HG02610 (cell line): ENCODE measurements around the gene PSMB7.

Source experiments
- ATAC-seq: cut with Tn5 transposase; IDR thresholded peaks from one replicate; pipeline ENCODE4 v1.9.1; 2021; ENCODE audit warnings: mild to moderate bottlenecking, moderate library complexity; ENCODE audit not compliant: unreplicated experiment

PSMB7 gene

GRCh38 chr9:124346347-124347163 lies 68.7 kb downstream of the PSMB7 start:
- no peak for ATAC-seq

DNA sequence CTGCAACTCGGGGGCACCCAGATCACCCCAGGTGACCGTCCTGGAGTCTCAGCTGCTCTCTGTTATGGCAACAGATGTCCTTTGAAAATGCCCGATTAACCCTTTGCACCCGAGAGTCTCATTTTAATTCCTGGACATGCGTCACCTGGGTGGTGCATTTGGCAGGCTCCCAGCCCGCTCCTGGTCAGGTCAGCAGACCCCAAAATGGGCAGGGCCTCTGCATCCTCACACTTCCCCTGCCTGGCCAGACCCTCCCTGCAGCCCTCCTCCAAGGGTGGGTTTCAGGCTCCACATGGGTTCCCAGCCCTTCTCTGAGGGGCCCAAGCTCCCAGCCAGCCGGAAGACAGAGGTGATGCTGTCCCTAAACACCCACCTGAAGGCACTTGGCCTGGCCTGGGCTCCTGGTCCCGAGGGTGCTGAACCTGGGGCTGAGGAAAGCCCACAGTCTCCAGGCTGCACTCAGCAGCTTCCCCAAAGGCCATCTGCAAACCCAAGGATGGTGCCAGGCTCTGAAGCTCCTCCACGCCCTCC lies 69.4 kb downstream of the PSMB7 start:
- no peak for ATAC-seq

- ATAC-seq: no peak
These were observed 70.2 kb downstream of the PSMB7 start for GRCh38 chr9:124345063-124345462.

DNA sequence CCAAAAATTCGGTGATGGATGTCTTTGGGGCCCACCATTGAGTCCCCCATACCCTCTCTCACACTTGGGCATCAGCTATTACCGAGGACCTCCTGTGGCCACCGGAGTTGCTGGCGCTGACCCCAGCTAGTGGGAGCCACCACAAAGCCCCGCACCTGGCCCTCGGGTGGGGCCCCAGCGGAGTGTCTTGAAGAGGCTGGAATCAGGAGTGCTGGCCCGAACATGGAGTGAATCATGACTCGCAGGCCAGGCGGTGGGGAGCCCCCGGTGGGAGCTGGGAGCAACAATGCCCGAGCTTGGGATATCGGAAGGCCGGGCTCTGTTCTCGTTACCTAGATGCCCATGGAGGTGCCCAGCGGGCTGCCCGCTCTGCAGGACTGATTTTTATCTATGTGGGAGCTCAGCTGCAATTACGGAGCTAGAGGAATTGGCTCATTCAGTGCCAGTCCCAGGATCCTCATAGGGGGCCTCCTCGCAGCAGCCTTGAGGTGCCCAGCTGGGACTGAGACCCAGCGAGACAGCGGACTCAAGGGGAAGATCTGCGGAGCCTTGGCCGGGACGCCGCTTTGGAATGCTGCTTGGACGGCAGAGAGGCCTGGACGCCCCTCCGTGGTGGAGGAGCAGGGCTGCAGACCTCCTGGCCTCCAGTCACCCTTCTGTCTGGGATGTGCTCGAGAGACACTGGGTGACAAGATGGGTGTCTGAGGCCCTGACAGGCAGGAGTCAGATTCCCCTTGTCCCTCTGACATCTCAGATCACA lies 70.8 kb downstream of the PSMB7 start:
- no peak for ATAC-seq

GRCh38 chr9:124343533-124344290 lies 71.5 kb downstream of the PSMB7 start:
- ATAC-seq: no peak

- no peak for ATAC-seq
These were observed 72.3 kb downstream of the PSMB7 start for GRCh38 chr9:124342776-124343485.

GRCh38 chr9:124342402-124342775 lies 72.9 kb downstream of the PSMB7 start:
- no peak for ATAC-seq

GRCh38 chr9:124341455-124342170 lies 73.6 kb downstream of the PSMB7 start:
- no peak for ATAC-seq

GRCh38 chr9:124340219-124341069 lies 74.8 kb downstream of the PSMB7 start:
- ATAC-seq: no peak

DNA sequence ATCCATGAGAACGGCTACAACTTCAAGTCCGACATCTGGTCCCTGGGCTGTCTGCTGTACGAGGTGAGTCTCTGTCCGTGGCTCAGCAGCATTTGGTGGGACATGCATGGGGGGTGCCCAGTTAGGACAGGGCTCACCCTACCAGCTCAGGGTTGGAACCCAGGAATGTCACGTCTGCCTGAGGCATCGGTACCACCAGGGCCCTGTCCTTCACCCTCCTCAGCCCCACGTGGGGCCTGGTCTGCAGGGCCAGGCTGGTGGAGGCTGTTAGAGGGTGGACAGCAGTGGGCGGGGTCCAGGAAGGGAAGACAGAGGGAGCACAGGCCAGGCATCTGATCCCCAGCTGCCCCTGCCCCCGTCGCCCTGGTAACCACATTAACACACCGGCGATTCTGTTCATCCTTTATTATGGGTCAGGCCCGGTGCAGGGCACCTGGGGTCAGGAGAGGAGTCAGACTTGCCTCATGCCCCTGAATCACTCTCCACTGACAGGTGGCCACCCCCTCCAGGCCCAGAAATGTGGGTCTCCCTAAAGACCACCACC lies 75.6 kb downstream of the PSMB7 start:
- no peak for ATAC-seq

DNA sequence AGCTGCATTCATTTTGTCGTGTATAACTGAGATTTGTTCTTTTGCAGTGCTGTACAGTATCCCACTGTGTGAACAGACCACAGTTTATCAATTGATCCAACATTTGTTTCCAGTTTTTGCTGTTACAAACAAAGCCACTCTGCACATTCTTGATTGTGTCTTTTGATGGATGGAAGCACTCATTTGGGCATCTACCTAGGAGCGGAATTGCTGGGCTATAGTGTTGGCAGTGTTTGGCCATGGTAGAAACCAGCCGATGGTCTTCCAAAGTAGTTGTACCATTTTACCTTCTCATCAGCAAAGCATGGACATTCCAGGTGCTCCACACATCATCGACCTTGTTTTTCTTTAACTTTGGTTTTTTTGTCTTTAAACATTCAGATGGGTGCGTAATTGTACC lies 77.7 kb downstream of the PSMB7 start:
- no peak for ATAC-seq

GRCh38 chr9:124335320-124335707 lies 79.9 kb downstream of the PSMB7 start:
- ATAC-seq: no peak

DNA sequence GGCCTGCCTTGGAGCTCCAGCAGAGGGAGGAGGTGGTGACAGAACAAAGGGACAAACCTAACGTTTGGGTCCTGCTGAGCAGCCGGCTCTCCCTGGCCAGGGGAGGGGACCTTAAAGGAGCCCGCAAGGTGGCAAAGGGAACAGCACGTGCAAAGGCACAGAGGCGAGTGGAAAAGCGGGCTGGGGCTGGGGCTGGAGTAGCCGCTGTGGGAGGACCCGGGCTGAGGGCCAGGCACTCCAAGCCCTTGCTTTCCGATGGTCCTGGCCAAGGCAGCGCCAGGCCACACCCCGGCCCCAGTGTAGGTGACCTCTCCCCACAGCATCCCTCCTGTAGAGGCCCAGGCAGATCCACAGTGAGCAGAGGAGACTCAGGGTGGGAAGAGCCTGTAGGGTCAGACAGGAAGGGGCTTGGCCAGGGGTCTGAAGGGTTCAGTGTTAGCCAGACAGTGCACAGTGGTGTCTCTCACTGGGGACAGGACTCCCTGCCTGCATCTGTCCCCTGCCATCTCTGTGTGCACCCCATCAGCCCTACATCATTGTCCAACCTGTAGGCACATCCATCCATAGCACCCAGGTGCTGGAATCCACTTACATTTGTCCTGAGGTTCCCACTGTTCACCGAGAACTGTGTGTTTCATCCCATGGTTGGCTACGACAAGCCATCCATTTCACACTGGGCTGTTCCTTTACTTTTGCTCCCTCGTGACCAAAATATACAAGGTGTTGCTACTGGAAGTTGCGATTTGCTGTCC lies 80.5 kb downstream of the PSMB7 start:
- ATAC-seq: no peak

GRCh38 chr9:124333203-124333579 lies 82.1 kb downstream of the PSMB7 start:
- ATAC-seq: no peak

- ATAC-seq: no peak
These were observed 82.7 kb downstream of the PSMB7 start for GRCh38 chr9:124332361-124333202.

DNA sequence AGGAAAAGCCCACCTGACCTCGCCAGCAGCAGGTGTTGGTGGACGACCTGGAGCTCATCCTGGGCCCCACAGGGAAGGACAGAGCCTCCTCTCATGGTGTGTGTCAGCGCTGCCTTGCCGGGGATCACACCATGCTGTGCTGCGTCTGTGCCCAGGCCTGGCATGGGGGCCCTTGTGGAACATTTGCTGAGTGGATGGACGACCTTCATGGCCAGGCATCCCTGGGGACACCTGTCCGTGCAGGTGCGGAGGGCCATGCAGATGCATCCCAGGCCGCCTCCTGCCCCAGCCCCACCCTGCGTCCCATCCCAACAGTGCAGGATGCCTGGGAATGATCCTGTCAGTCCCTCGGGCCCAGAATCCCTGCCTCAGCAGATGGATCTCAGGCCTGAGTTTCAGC lies 83.7 kb downstream of the PSMB7 start:
- no peak for ATAC-seq

DNA sequence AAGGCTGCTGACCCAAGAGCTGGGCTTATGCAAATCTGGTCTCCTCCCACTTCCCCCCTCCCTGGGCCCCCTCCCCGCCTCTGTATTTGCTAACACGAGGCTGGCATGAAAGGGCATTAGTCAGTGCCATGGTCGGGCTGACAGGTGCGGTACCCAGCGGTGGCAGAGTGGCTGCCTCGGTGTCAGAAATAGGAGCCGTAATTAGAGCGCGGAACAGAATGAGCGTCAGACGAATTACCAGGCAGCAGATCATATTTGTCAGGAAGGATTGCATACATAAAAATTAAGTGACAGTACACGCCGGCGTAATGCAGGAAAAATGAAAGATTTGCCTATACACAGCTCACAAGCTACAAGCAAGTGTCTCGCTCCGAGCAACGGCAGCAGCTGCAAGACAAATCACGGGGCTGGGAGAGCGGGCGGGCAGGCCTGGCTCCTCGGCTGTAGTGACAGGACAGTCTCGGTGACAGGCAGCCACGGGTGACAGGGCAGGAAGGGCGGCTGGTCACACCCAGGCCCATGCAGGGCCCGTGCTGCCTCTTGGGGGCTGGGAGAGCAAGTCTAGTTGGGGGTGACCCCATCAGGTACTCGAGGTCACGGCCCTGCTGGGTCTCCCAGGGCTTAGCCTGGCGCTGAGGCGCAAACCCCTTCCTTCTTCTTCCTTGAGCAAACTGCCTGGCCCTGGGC lies 85.1 kb downstream of the PSMB7 start:
- ATAC-seq: no peak
